GM04504 (cell line): ENCODE results near the gene GTF3C5.
"Not testable (repeated sequence)": the region's sequence is repeated elsewhere in the genome, so short reads cannot be mapped to it uniquely, and the experiment has no call there.

Experiments
- DNase-seq: peaks from one replicate; pipeline ENCODE4 v3.0.0-alpha.2; 2012; ENCODE audit warnings: low read depth

The GTF3C5 gene

DNA sequence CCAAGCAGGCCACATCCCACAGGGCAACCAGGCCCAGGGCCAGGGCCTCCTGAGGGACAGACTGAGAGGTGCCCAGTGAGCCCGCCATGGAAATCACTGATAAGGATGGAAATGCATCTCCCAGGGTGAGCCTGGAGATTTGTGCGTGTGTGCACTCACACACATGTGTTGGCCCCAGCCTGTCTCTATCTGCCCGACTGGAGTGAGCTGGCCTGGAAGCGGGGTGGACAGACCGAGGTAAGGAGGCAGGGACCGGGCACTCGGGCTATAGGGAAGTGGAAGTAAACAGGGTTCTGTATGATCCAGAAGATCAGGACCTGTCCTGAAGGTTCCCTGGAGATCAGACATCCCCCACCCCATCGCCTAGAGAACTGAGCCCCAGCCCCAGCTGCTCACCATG lies 34.9 kb upstream of the GTF3C5 start:
- no peak for DNase-seq

GRCh38 chr9:132996526-132996925 lies 34.3 kb upstream of the GTF3C5 start:
- DNase-seq: no peak

DNA sequence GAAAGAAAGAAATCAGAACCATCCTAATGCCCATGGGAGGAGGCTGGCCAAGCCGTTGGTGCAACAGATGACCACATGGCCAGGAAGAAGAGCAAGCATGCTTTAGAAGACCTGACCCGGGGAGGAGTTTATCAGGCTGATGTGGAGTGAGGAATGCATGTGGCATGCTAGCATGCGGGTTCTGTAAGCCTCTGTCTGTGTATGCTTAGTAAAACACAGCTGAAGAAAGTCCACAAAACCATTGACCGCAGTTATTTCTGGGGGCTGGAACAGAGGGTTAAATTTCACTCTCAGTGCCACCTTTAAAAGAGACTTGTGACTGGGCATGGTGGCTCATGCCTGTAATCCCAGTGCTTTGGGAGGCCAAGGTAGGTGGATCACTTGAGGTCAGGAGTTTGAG lies 33.2 kb upstream of the GTF3C5 start:
- DNase-seq: no peak

- not testable (repeated sequence) for DNase-seq
These were observed 32.6 kb upstream of the GTF3C5 start for GRCh38 chr9:132998221-132998620.

GRCh38 chr9:132998831-132999635 lies 31.8 kb upstream of the GTF3C5 start:
- DNase-seq: no peak

DNA sequence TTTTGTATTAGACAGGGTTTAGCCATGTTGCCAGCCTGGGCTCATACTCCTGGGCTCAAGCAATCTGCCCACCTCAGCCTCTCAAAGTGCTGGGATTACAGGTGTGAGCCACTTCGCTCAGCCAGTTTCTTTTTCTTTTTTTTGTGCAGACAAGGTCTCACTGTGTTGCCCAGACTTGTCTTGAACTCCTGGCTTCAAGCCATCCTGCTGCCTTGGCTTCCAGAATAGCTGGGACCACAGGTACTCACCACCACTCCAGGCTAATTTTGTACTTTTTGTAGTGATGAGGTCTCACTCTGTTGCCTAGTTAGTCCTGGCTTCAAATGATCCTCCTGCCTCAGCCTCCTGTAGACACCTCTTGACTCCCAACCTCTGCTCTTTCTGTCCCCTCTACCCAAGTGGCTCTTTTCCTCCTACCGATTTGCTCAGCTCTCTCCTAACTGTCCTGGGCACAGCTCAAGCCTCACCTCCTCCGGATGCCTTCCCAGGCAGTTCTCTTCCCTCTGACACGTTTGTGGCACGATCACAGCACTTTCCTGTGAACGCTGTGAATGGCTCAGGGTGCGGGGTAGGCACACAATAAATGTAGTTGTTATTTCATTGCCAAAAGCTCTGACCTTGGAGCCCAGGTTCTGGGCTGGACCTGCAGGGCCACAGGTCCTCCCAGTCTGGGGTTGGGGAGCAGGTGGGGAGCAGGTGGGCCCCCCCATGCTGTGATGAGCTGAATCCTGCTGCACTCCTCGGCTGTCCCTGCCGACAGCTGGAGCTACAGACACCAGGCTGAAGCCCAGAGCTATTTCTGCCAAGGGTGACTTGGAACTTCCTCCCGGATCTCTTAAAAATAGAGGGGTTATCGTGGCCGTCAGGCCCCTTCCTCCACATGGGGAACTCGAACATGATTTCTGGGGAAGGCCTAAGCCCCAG lies 28.4 kb upstream of the GTF3C5 start:
- no peak for DNase-seq

GRCh38 chr9:133003071-133003461 lies 27.7 kb upstream of the GTF3C5 start:
- no peak for DNase-seq

DNA sequence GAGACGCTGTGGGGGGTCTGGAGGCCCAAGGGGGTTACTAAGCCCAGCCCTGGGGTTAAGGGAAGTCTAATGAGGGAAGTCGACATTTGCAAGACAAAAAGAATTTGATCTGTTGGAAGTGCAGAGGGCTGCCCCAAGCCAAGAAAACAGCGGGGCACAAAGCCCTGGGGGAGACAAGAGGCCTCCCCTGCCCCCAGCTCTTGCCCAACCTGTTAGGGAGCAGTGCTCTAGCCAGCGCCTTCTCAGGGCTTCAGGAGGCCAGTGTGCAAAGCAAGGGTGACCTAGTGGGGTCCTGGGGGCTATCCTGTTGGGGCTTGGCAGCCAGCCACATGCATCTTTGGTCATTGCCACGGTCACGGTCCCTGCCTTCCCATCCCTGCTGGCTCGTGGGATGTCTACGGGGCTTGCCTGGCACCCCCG lies 27.1 kb upstream of the GTF3C5 start:
- no peak for DNase-seq

DNA sequence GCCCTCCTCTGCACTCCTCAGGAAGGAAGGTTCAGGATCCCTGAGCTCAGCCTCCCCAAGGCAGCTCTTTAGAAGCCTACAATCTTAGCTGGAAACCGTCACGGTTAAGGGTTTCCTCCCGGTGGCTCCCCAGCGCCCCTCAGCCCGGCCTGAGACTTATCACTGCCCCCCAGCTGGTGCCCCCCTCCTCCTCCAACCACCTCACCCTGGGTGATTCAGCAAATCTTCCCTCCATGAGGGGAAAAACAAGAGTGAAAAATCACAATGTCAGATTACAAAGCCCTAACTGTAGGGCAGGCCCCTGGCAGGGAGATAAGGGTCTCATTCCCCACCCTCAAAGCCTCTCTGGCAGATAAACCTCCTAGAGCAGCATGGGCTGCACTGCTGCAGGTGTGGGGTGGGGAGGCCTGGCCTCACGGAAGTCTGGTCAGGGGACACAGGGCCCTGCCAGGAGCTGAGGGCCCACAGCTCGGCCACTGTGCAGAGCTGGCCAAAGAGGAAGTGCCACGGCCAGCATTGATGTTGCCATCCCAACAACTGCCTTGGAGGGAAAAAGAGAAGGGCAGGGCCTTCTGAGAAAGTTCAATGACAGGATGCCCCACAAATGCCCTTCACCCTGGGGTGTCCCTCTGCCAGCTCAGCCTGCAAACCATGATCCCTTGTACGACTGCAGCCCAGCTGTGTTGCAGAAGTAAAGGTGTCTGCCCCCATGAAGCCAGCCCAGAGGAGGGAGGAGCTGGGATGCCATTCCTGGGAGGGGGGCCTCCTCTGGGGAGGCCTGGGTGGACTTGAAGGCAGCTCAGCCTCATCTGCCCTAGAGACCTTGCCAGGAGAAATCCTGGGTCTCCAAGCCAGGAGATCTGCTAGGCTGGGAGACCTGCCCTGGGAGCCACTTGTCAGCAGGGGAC lies 26.5 kb upstream of the GTF3C5 start:
- DNase-seq: no peak

DNA sequence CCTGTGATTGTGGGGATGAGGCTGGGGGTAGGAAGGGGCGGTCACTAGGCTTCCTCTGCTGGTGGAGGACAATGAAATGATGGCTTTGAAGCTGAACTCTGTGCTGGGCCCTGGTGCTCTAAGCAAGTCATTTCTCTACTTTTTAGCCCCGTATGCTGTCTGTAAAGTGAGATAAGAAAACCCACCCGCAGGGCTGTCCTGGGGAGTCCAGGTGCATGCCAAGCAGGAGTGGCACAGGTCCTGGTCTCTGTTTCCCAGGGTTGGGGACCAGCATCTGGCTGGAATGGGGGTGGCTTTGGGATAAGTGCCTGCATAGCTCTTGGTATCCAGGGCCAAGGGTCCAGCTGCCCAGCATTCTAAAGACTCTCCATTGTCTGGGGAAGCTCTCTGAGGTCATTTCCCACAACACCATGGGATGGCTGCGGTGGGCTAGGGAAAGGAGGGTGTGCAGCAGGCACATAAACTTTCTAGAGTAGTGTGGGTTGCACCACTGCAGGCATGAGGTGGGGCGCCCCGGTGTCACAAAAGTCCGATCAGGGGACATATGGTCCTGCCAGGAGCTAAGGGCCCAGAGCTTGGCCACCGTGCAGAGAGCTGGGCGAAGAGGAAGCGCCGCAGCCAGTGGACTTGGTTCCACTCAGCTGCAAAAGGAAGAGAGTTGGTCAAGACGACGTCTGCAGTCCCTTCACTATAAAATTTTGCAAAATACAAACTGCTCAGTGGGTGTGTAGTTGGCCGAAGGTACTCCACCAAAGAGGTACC lies 25.6 kb upstream of the GTF3C5 start:
- DNase-seq: no peak

GRCh38 chr9:133005957-133006356 lies 24.8 kb upstream of the GTF3C5 start:
- no peak for DNase-seq

GRCh38 chr9:133006731-133007352 lies 24.0 kb upstream of the GTF3C5 start:
- DNase-seq: no peak

DNA sequence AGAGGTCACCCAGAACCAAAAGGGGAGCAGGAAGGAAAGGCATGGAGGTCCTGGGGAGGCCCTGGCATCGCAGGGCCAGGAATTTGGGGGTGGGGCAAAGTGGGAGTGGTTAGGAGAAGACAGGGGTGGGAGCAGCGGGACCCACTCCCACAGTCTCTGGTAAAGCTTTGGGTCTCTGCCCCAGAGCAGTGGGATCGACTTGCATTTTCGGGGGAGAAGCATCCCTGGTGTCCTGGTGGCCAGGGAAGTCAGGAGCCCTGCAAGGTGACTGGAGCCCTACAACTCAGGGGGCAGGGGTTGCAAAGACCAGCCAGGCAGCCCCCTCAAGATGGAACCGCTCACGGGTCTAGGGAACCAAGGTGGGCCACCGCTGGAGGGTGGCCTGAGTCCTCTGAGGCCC lies 22.4 kb upstream of the GTF3C5 start:
- DNase-seq: no peak

DNA sequence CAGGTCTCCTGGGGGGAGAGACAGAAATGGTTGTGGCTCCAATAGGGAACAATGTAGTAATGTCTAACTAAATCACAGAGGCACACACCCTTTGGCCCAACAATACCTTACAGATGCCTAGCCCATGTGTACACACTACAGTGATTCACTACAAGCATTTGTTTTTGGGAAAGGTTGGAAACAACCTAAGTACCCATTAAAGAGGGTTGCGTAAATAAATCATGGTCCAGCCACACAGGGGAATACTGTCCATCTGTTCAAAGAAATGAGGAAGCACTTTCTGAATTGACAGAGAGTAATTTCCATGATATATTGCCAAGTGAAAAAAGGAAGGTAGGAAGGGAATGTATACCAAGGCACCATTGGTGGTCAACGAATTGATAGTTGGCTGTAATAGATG lies 22.0 kb upstream of the GTF3C5 start:
- no peak for DNase-seq

DNA sequence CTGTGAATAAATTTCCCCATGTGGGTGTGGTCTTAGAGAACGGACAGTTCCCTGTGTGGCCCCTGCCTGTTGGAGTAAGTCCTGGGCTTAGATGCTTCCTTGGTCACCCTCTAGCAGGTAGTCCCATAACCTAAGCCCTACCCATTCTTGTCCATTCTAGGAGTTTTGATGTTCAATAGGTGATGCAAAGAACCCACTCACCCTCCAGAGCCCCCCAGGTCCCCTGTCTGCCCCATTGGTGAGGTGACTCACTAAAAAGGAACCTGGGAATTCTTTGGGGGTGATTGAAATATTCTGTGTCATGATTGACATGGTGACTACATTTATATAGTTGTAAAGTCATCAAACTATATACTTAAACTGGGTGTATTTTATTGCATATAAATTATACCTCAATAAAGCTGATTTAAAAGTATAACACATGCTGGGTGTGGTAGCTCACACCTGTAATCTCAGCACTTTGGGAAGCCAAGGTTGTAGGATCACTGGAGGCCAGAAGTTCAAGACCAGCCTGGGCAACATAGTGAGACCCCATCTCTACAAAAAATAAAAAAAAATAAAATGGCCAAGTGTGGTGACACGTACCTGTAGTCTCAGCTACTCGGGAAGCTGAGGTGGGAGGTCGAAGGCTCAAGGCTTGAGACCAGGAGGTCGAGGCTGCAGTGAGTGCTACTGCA lies 20.8 kb upstream of the GTF3C5 start:
- no peak for DNase-seq

DNA sequence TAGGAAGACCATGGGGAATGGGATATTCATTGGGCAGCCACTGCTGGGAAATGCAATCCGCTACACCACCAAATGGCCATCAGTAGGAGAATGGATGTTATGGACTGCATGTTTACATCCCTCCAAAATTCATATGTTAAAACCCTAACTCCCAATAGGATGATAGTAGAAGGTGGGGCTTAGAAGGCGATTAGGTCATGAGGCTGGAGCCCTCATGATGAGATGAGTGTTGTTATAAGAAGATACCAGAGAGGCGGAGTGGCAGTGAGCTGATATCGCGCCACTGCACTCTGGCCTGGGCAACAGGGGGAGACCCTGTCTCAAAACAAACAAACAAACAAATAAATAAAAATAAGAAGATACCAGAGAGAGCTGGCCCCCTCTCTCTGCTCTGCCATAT lies 16.1 kb upstream of the GTF3C5 start:
- DNase-seq: no peak

DNA sequence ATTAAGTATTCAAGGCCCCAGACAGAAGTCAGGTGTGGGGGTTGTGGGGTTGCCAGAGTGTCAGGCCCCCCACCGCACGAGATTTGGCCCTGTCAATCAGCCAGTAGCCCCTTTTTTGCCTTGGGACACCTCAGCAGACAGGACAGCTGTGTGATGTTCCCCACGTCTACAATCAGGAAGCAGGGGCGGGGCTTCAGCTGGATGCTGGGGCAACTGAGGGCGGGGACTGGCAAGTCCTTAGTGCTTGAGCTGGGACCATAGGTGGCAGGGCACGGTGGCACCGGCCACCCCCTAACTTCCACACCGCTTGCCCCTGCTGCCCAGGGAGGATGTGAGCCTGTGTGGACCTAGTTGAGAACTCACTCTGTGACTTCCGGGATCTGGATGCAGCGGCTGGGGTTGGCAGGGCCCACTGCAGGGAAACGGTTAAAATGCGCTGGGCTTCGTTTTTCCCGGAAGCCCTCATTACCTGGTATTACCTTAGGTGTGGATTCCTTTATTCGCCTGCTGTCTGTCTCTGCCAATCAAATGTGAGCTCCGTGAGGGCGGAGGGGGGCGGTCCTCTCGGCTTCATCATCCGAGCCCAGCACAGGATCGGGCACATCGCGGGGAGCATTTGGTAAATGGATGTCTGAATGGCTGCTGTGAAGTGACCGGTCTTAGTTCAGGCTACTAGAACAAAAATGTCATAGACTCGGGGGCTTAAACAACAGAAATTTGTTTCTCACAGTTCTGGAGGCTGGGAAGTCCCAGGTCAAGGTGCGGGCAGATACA lies 7.5 kb upstream of the GTF3C5 start:
- no peak for DNase-seq

DNA sequence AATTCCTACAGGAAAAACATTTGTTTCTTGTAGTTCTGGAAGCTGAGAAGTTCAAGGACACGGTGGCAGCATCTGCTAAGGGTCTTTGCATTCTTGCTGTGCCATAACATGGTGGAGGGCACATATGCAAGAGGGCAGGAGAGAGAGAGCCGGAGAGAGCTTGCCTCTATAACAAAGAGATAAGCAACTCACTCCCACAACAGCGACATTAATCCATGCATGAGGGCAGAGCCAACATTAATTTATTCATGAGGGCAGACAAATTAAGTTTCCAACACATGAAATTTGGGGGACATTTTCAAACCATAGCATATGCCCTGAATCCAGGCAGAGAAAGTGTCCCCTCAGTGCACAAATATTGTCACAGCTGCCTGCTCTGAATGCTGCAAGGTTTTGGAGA lies 4.4 kb upstream of the GTF3C5 start:
- DNase-seq: no peak

DNA sequence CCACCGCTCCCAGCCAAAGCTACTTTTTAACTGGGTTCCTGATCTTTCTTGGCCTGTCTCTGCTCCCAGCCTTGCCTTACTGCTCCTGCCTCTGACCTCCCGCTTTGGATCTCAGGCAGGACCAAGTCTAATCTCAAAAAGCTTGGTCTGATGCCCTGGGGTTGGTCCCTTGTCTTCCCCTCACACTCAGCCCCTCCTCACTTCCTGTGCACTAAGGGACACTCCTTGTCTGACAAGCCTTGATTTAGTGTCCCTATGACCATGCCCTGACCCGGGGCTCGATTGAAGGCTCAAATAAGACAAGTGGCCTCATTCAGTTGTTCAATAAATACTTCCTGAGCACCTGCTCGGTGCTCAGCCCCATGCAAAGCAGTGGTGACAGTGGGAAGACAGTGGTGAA lies 3.7 kb upstream of the GTF3C5 start:
- no peak for DNase-seq

DNA sequence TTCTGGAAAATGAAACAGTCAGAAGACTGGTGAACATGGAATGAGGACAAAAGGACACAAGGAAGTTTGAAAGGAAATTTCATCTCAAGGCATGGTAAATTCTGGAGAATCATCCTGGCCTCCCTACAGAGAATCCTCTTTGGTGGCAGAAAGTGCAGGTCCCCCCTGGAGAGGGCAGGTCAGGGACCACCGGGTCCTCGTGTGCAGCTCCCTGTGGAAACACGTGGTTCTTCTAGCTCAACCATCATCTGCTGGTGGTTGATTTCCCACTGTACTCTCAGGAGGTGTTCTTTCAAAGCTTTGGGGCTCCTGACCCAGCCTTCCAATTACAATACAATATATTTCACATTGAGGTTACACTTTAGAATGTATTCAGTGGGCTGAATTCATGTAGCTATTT lies 2.6 kb upstream of the GTF3C5 start:
- DNase-seq: no peak
